ENCODE measurements around the gene CYP26C1. TPM values are rescaled to one million over a fixed set of nuclear protein-coding genes. Genes with fewer than 3 reads are reported as not detected.

Gene CYP26C1
- total and polyA plus RNA-seq, 2 of the 4 experiments (the other 2 are of a cell fraction): 0.02 TPM; not detected in 1

GRCh38 chr10:93058139-93058538, 2.5 kb upstream of the CYP26C1 start:
- H2BK20ac ChIP-seq (ENCODE audit: low read depth, low read length): no peak overlapping the region
- H4K5ac ChIP-seq (ENCODE audit: low read depth, low read length): no peak overlapping the region
- H4K20me1 ChIP-seq (ENCODE audit: insufficient read depth, low read length): no peaks in the 10 kb centered on the region; the same call in 1 of the 2 replicates
- no peak overlapping the region for H4K8ac ChIP-seq (ENCODE audit: low read depth in 2 of 2, low read length in 2 of 2)
- no peak overlapping the region for H3K18ac ChIP-seq (ENCODE audit: low read depth, low read length)
- no peaks in the 10 kb centered on the region for H3K9me3 ChIP-seq (ENCODE audit: control insufficient read depth, insufficient read depth, low read length)
- H3K9ac ChIP-seq (ENCODE audit: low read depth, low read length): no peak overlapping the region
- POLR2A ChIA-PET (ENCODE audit: unreplicated experiment): no interaction called here
- no peaks in the 10 kb centered on the region for H3K79me1 ChIP-seq (ENCODE audit: low read depth in 1 of 2, low read length in 2 of 2)
- CTCF ChIA-PET: interaction anchor here (0.5 to 0.8 kb wide), 2 partner anchors 19 to 301 kb away, joined by 3 to 6 read pairs; no protein-coding TSS in a partner anchor
- peak; percentile 41 for DNase-seq
- WGBS, 2 experiments (ENCODE audit: extremely low coverage in 2 of 2, insufficient read length in 1 of 2): no CpG with 5 or more reads among the region's 3 CpGs
- no TSS peak for BruUV-seq (replicated peaks)
- TF ChIP-seq CHD1 (IDR thresholded peaks at IDR 0.05; ENCODE audit: low read depth, low read length) (no peak), BHLHE40 (IDR thresholded peaks at IDR 0.05; ENCODE audit: low read depth, low read length) (peak; percentile 64), CEBPB (IDR thresholded peaks at IDR 0.05; ENCODE audit: low read depth, low read length) (no peak), SMC3 (IDR thresholded peaks at IDR 0.05; ENCODE audit: low read depth, low read length) (no peak)
- H2BK5ac ChIP-seq (ENCODE audit: low read depth, low read length, poor library complexity, severe bottlenecking): no peak overlapping the region
- H3K23ac ChIP-seq (ENCODE audit: low read depth, low read length): no peak overlapping the region
- H3K56ac ChIP-seq (ENCODE audit: extremely low read depth, insufficient read depth, low read length): no peak overlapping the region
- in situ Hi-C loops (cut with MboI; ENCODE audit: low sequenced_read_pairs): no loop called here
- H3K36me3 ChIP-seq (ENCODE audit: control insufficient read depth, insufficient read depth, low read length): no peaks in the 10 kb centered on the region; the same call in 1 of the 2 replicates
- no peak overlapping the region for H3K4me3 ChIP-seq (ENCODE audit: insufficient read depth, low read depth, low read length)
- no peak overlapping the region for H2AK5ac ChIP-seq (ENCODE audit: low read depth, low read length)
- no peak overlapping the region for H3K27ac ChIP-seq (ENCODE audit: insufficient read depth, low read length)
- H2AFZ ChIP-seq (replicated peaks; ENCODE audit: low read length, poor library complexity): no peak overlapping the region
- H3K9me1 ChIP-seq (ENCODE audit: insufficient read depth, low read length): no peaks in the 10 kb centered on the region
- H2AK9ac ChIP-seq (replicated peaks; ENCODE audit: low read depth, low read length, poor library complexity): no peak overlapping the region
- H3K27me3 ChIP-seq (ENCODE audit: control insufficient read depth, insufficient read depth, low read length): peaks cover 29% of the 10 kb centered on the region
- no peak overlapping the region for H2BK15ac ChIP-seq (ENCODE audit: low read depth, low read length)
- peaks cover 2% of the 10 kb centered on the region; the same call in 1 of the 2 replicates for H3K4me1 ChIP-seq (ENCODE audit: control insufficient read depth, insufficient read depth, low read length)
- no peak overlapping the region for H3K4me2 ChIP-seq (ENCODE audit: low read depth, low read length)
- no peak overlapping the region for H3K14ac ChIP-seq (replicated peaks; ENCODE audit: low read depth, low read length)
- ATAC-seq (ENCODE audit: low read depth): no peak
- no peak overlapping the region for H4K91ac ChIP-seq (ENCODE audit: insufficient read depth, low read depth, low read length)
- H3K4ac ChIP-seq (ENCODE audit: low read depth, low read length): no peak overlapping the region
- H2BK120ac ChIP-seq (ENCODE audit: low read depth, low read length): no peak overlapping the region
- intact Hi-C loops (cut with micrococcal nuclease): no loop called here
- dilution Hi-C loops (cut with HindIII; ENCODE audit: low sequenced_read_pairs, unreplicated experiment): no loop called here
